Measurements from ENCODE around the gene DNAJC15.

DNA sequence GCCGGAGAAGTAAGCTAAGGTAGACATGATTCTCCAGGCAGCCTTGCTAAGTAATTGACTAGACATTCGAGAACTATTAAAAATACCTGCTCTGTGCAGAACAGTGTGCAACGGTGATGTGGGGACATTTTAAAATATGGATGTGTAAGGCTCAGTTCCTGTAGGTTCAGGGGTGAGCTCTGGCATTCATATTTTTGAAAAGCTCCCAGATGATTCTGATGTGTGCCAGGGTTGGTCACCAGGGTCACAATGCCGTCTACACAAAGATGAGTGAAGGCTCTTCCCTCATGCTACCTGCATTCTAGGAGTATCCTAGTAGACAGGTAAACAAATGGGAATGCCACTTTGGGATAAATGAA, 30.6 kb upstream of the DNAJC15 start:
- TF ChIP-seq, protein P1, sequence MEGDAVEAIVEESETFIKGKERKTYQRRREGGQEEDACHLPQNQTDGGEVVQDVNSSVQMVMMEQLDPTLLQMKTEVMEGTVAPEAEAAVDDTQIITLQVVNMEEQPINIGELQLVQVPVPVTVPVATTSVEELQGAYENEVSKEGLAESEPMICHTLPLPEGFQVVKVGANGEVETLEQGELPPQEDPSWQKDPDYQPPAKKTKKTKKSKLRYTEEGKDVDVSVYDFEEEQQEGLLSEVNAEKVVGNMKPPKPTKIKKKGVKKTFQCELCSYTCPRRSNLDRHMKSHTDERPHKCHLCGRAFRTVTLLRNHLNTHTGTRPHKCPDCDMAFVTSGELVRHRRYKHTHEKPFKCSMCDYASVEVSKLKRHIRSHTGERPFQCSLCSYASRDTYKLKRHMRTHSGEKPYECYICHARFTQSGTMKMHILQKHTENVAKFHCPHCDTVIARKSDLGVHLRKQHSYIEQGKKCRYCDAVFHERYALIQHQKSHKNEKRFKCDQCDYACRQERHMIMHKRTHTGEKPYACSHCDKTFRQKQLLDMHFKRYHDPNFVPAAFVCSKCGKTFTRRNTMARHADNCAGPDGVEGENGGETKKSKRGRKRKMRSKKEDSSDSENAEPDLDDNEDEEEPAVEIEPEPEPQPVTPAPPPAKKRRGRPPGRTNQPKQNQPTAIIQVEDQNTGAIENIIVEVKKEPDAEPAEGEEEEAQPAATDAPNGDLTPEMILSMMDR (IDR thresholded peaks at IDR 0.05): no peak
- no peak for TF ChIP-seq POLR2A (IDR thresholded peaks at IDR 0.05)

Measured in transverse colon (tissue), 3 donors.